ENCODE measurements around the gene OBP2A.

The OBP2A gene

DNA sequence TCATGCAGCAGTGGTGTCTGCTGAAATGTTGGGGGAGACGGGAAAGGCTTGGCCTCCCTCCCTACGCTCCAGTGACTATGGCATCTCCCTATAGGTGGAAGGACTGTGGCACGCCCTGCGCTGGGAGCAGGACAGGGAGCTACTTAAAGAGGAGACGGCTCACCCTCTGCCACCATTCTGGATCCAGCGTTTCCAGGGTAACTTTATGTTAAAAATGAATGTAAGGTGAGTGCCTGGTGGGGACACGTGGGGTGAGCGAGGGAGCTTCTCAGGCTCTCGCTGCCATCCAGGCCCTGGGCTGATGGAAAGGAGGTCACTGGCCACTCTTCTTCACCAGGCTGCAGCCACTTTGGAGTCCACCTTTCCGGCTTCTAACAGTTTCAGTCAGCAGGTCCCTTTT is 31.3 kb downstream of the OBP2A start:
- TF ChIP-seq REST (IDR thresholded peaks at IDR 0.05; ENCODE audit: insufficient read depth in 1 of 2, low read depth in 2 of 2, low read length in 2 of 2) (no peak), POLR2AphosphoS5 (IDR thresholded peaks at IDR 0.05; ENCODE audit: low read depth, low read length) (no peak), FOXP2 (optimal IDR thresholded peaks at IDR 0.05; ENCODE audit: borderline replicate concordance, extremely low read depth, extremely low read length, insufficient read depth) (no peak), SIN3A (IDR thresholded peaks at IDR 0.05; ENCODE audit: borderline replicate concordance, insufficient read depth, low read length) (no peak), TAF1 (IDR thresholded peaks at IDR 0.05; ENCODE audit: borderline replicate concordance, insufficient read depth, low read length) (no peak)

DNA sequence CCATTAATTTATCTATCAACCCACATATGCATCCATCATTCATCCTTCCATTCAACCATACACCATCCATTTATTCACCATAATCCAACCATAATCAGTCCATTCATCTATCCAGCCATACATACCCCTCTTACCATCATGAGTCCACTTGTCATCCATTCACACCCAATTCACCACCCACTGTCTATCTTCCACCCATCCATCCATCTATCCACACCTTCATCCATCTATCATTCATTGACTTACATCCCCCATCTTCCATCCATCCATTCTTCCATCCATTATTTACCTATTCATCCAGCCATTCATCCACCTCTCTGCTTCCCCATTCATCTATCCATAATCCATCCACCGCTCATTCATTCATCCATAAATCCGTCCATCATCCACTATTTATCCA is 33.4 kb downstream of the OBP2A start:
- TF ChIP-seq SIN3A (IDR thresholded peaks at IDR 0.05; ENCODE audit: borderline replicate concordance, insufficient read depth, low read length) (no peak), TAF1 (IDR thresholded peaks at IDR 0.05; ENCODE audit: borderline replicate concordance, insufficient read depth, low read length) (no peak), REST (IDR thresholded peaks at IDR 0.05; ENCODE audit: insufficient read depth in 1 of 2, low read depth in 2 of 2, low read length in 2 of 2) (no peak), FOXP2 (optimal IDR thresholded peaks at IDR 0.05; ENCODE audit: borderline replicate concordance, extremely low read depth, extremely low read length, insufficient read depth) (no peak), POLR2AphosphoS5 (IDR thresholded peaks at IDR 0.05; ENCODE audit: low read depth, low read length) (no peak)

DNA sequence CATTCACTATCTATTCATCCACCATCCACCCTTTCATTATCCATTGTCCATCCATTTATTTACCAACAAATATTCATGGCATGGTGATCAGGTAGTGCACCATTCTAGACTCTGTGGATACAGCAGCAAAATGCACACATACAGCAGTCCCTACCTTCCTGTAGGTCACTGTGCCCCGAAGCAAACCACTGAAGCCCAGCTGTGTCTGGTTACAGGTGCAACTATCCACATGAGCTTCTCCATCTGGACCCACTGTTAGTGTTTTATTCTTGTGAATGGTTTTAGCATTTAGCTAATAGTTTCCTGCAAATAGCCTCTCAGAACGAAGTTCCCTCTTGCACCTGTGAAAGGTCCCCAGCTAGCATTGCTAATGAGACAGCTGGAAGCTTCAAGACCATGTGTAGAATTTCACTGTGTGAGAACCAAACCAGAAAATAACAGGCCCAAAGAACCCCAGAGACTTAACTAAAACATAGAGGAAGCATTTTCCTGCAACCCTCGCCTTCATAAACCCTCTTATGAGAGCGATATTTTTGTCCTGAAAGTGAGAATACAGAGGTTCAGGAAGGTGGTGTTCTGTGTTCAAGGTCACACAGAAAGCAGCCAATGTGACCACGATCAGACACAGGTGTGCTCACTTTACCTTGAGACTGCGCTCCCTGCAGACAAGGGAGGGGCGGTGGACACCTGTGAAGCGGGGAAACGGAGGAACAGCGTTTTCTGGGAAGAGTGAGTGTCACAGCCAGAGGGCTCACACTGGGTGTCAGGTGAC is 34.1 kb downstream of the OBP2A start:
- TF ChIP-seq FOXP2 (optimal IDR thresholded peaks at IDR 0.05; ENCODE audit: borderline replicate concordance, extremely low read depth, extremely low read length, insufficient read depth) (no peak), TAF1 (IDR thresholded peaks at IDR 0.05; ENCODE audit: borderline replicate concordance, insufficient read depth, low read length) (no peak), POLR2AphosphoS5 (IDR thresholded peaks at IDR 0.05; ENCODE audit: low read depth, low read length) (no peak), REST (IDR thresholded peaks at IDR 0.05; ENCODE audit: insufficient read depth in 1 of 2, low read depth in 2 of 2, low read length in 2 of 2) (no peak), SIN3A (IDR thresholded peaks at IDR 0.05; ENCODE audit: borderline replicate concordance, insufficient read depth, low read length) (no peak)

- TF ChIP-seq SIN3A (IDR thresholded peaks at IDR 0.05; ENCODE audit: borderline replicate concordance, insufficient read depth, low read length) (no peak), TAF1 (IDR thresholded peaks at IDR 0.05; ENCODE audit: borderline replicate concordance, insufficient read depth, low read length) (no peak), FOXP2 (optimal IDR thresholded peaks at IDR 0.05; ENCODE audit: borderline replicate concordance, extremely low read depth, extremely low read length, insufficient read depth) (no peak), REST (IDR thresholded peaks at IDR 0.05; ENCODE audit: insufficient read depth in 1 of 2, low read depth in 2 of 2, low read length in 2 of 2) (no peak), POLR2AphosphoS5 (IDR thresholded peaks at IDR 0.05; ENCODE audit: low read depth, low read length) (no peak)
Observed at GRCh38 chr9:135580664-135581380, 34.9 kb downstream of the OBP2A start.

Measured in PFSK-1 (cell line).